Mammary epithelial cell (primary cell): ENCODE data around the gene FAM184A.

Source experiments
- CTCF ChIP-seq, 2 donors: IDR thresholded peaks in 1 of 2; conservative IDR thresholded peaks in 1 of 2; 2 replicates each; pipeline ENCODE4 v1.5.1; 2011 to 2012; ENCODE audit warnings: inconsistent platforms in 2 of 2, low read length in 2 of 2, mild to moderate bottlenecking in 2 of 2, control low read depth in 1 of 2, low read depth in 1 of 2; ENCODE audit not compliant: insufficient read depth in 1 of 2; ENCODE audit errors: extremely low read depth in 1 of 2
- EZH2 ChIP-seq: IDR thresholded peaks from 2 replicates; pipeline ENCODE4 v1.6.1; 2012; ENCODE audit warnings: low read length, inconsistent platforms, borderline replicate concordance

GRCh38 chr6:118917546-118918328, 160.7 kb downstream of the FAM184A start:
- TF ChIP-seq CTCF (conservative IDR thresholded peaks at IDR 0.05 in 1 of 2, IDR thresholded peaks at IDR 0.05 in 1 of 2; ENCODE audit: extremely low read depth in 1 of 2, insufficient read depth in 1 of 2, low read depth in 1 of 2, low read length in 2 of 2) (no peak), EZH2 (no peak)
